HepG2 (cell line): ENCODE data around the gene MAP2K2. TPM values are rescaled to one million over a fixed set of nuclear protein-coding genes. Genes with fewer than 3 reads are reported as not detected.

Experiments
- ATAC-seq: fragments of 200-7000 bp; cut with Tn5 transposase; 3 replicates; pipeline ENCODE4 v1.9.1; 2020; ENCODE audit warnings: mild to moderate bottlenecking, moderate library complexity
- BruUV-seq: library from RNA; stranded (reverse); fragments of 400-500 nt; replicated peaks from 2 replicates; lab custom pipeline; 2021; lab: Mats Ljungman, UMichigan
- CTCF ChIA-PET: fragments of 300-600 bp; formaldehyde crosslinking; extraction: SDS; loops from one replicate; lab custom pipeline; 2021; ENCODE audit warnings: low total read pairs, inconsistent platforms, low intra/inter-chr PET ratio; lab: Yijun Ruan, JAX
- POLR2A ChIA-PET: fragments of 350-600 bp; sonication (Branson Sonifier 250); formaldehyde crosslinking; loops from one replicate; lab custom pipeline; 2020; ENCODE audit warnings: antibody characterized with exemption, inconsistent platforms; lab: Yijun Ruan, JAX
- DNase-seq: peaks from one replicate; pipeline ENCODE4 v3.0.0-alpha.2; 2015; ENCODE audit warnings: low spot score
- FAIRE-seq: peaks from 3 replicates; lab custom pipeline; 2011; peaks lifted over from hg19 to GRCh38; lab: Jason Lieb, UNC
- H2AFZ ChIP-seq: one replicate; pipeline ENCODE4 v1.6.1; 2011; ENCODE audit warnings: low read length, inconsistent platforms
- H3K27ac ChIP-seq: fragments of 300-600 bp; 3 replicates; pipeline ENCODE4 v1.8.0; 2011; ENCODE audit warnings: mixed run types, mild to moderate bottlenecking, mixed read lengths, low read length, inconsistent platforms; ENCODE audit not compliant: insufficient read depth; ENCODE audit errors: extremely low read length
- H3K27me3 ChIP-seq, 2 experiments: fragments of 200-600 bp in 1 of 2; 2 replicates in 1 of 2; 3 replicates in 1 of 2; pipeline versions ENCODE4 v1.6.0 to v1.8.0; 2011; ENCODE audit warnings: low read length in 2 of 2, mild to moderate bottlenecking in 2 of 2, moderate library complexity in 2 of 2, inconsistent platforms in 1 of 2; ENCODE audit not compliant: insufficient read depth in 2 of 2, control insufficient read depth in 1 of 2
- H3K36me3 ChIP-seq, 2 experiments: fragments of 200-600 bp in 1 of 2; replicated peaks in 1 of 2; 2 replicates in 1 of 2; 3 replicates in 1 of 2; pipeline versions ENCODE4 v1.5.1 to v1.8.0; 2011; ENCODE audit warnings: low read length in 2 of 2, inconsistent platforms in 1 of 2; ENCODE audit not compliant: insufficient read depth in 2 of 2, control insufficient read depth in 1 of 2
- H3K4me1 ChIP-seq: 2 replicates; pipeline ENCODE4 v1.5.1; 2012; ENCODE audit warnings: low read length, inconsistent platforms; ENCODE audit not compliant: insufficient read depth
- H3K4me2 ChIP-seq: 2 replicates; pipeline ENCODE4 v1.6.0; 2011; ENCODE audit warnings: low read depth, low read length, inconsistent platforms
- H3K4me3 ChIP-seq, 3 experiments: fragments of 200-600 bp in 1 of 3; sonication (generic), shearing (Covaris generic) in 1 of 3; replicated peaks in 1 of 3; 2 replicates each; pipeline ENCODE4 v1.5.1; 2011 to 2016; ENCODE audit warnings: low read length in 3 of 3, inconsistent platforms in 2 of 3, low read depth in 2 of 3, mild to moderate bottlenecking in 2 of 3, control low read depth in 1 of 3, mixed read lengths in 1 of 3; ENCODE audit not compliant: insufficient read depth in 1 of 3
- H3K79me2 ChIP-seq: one replicate; pipeline ENCODE4 v1.6.1; 2011; ENCODE audit warnings: low read length, inconsistent platforms; ENCODE audit not compliant: insufficient read depth
- H3K9ac ChIP-seq: 2 replicates; pipeline ENCODE4 v1.6.0; 2011; ENCODE audit warnings: mild to moderate bottlenecking, low read depth, low read length, inconsistent platforms; ENCODE audit not compliant: insufficient read depth
- H3K9me3 ChIP-seq: 2 replicates; pipeline ENCODE4 v1.5.1; 2012; ENCODE audit warnings: mild to moderate bottlenecking, low read length
- H4K20me1 ChIP-seq: 2 replicates; pipeline ENCODE4 v1.6.0; 2011; ENCODE audit warnings: inconsistent platforms, mild to moderate bottlenecking, low read length, moderate library complexity; ENCODE audit not compliant: insufficient read depth
- ELF3 ChIP-seq: IDR thresholded peaks from 2 replicates; pipeline ENCODE4 v1.6.1; 2016; ENCODE audit warnings: missing genetic modification reagents, missing compliant biosample characterization
- HMGA1 ChIP-seq: sonication (generic); formaldehyde crosslinking; conservative IDR thresholded peaks from 2 replicates; pipeline ENCODE4 v1.4.0; 2020; ENCODE audit warnings: missing genetic modification reagents
- HNRNPH1 ChIP-seq: fragments of 200-400 bp; formaldehyde crosslinking; optimal IDR thresholded peaks from 2 replicates; pipeline ENCODE3; 2017; ENCODE audit warnings: mild to moderate bottlenecking, low read depth, low read length
- MTERF4 ChIP-seq: sonication (generic); formaldehyde crosslinking; IDR thresholded peaks from 2 replicates; pipeline ENCODE4 v1.8.0; 2023; ENCODE audit warnings: mild to moderate bottlenecking, missing genetic modification reagents
- MYNN ChIP-seq: sonication (generic); formaldehyde crosslinking; IDR thresholded peaks from 2 replicates; pipeline ENCODE4 v1.4.0; 2020; ENCODE audit warnings: mild to moderate bottlenecking, low read depth, missing genetic modification reagents
- NONO ChIP-seq, 2 experiments: fragments of 450-650 bp in 1 of 2; sonication (generic) in 1 of 2; formaldehyde crosslinking in 1 of 2; IDR thresholded peaks in 1 of 2; conservative IDR thresholded peaks in 1 of 2; 2 replicates each; pipeline versions ENCODE4 v1.6.1 to v1.8.0; 2017 to 2022; ENCODE audit warnings: mild to moderate bottlenecking in 1 of 2, missing genetic modification reagents in 1 of 2, moderate library complexity in 1 of 2
- NRL ChIP-seq: sonication (generic); formaldehyde crosslinking; IDR thresholded peaks from 2 replicates; pipeline ENCODE4 v1.5.0; 2020; ENCODE audit warnings: missing genetic modification reagents, mild to moderate bottlenecking, moderate library complexity, borderline replicate concordance
- PHF20 ChIP-seq: sonication (generic); formaldehyde crosslinking; IDR thresholded peaks from 2 replicates; pipeline ENCODE4 v1.5.0; 2020; ENCODE audit warnings: mild to moderate bottlenecking, missing genetic modification reagents
- SCMH1 ChIP-seq: sonication (generic); formaldehyde crosslinking; IDR thresholded peaks from 2 replicates; pipeline ENCODE4 v1.9.0; 2021; ENCODE audit warnings: missing genetic modification reagents, mild to moderate bottlenecking, borderline replicate concordance
- YEATS2 ChIP-seq: sonication (generic); formaldehyde crosslinking; IDR thresholded peaks from 2 replicates; pipeline ENCODE4 v1.4.0; 2020; ENCODE audit warnings: missing genetic modification reagents, borderline replicate concordance
- ZFP37 ChIP-seq: sonication (generic); formaldehyde crosslinking; IDR thresholded peaks from 2 replicates; pipeline ENCODE4 v1.4.0; 2020; ENCODE audit warnings: missing genetic modification reagents, borderline replicate concordance
- ZFP41 ChIP-seq: sonication (generic); formaldehyde crosslinking; IDR thresholded peaks from 2 replicates; pipeline ENCODE4 v1.4.0; 2020; ENCODE audit warnings: mild to moderate bottlenecking, missing genetic modification reagents, borderline replicate concordance
- ZNF20 ChIP-seq: sonication (generic); formaldehyde crosslinking; IDR thresholded peaks from 2 replicates; pipeline ENCODE4 v1.4.0; 2020; ENCODE audit warnings: mild to moderate bottlenecking, moderate library complexity, missing genetic modification reagents
- ZNF280D ChIP-seq: sonication (generic); formaldehyde crosslinking; IDR thresholded peaks from 2 replicates; pipeline ENCODE4 v1.5.1; 2020; ENCODE audit warnings: mild to moderate bottlenecking, missing genetic modification reagents
- ZNF614 ChIP-seq: IDR thresholded peaks from 2 replicates; pipeline ENCODE4 v1.6.1; 2018; ENCODE audit warnings: missing biosample characterization, missing genetic modification reagents, inconsistent platforms, borderline replicate concordance
- ZNF629 ChIP-seq: sonication (generic); formaldehyde crosslinking; conservative IDR thresholded peaks from 2 replicates; pipeline ENCODE4 v1.5.0; 2020; ENCODE audit warnings: missing genetic modification reagents
- ZNF776 ChIP-seq: sonication (generic); formaldehyde crosslinking; IDR thresholded peaks from 2 replicates; pipeline ENCODE4 v1.4.0; 2020; ENCODE audit warnings: mild to moderate bottlenecking, missing genetic modification reagents
- ZNF782 ChIP-seq: sonication (generic); formaldehyde crosslinking; IDR thresholded peaks from 2 replicates; pipeline ENCODE4 v1.4.0; 2020; ENCODE audit warnings: missing genetic modification reagents, mild to moderate bottlenecking, borderline replicate concordance
- WGBS: methylation state at CpG from one replicate; pipeline ENCODE4 v1.1.6; 2017; ENCODE audit warnings: low lambda C conversion rate; 5-methylcytosine and 5-hydroxymethylcytosine counted together
- in situ Hi-C: cut with HindIII; loops from 2 replicates; pipeline ENCODE4 v1.10.0; 2017; ENCODE audit warnings: low pct_unique_long_range_greater_than_20kb; ENCODE audit not compliant: extremely low pct_ligation_motif_present
- intact Hi-C: fragments of 100-400 bp; cut with micrococcal nuclease; formaldehyde crosslinking; loops from one replicate; pipeline ENCODE4 v1.10.0; 2022; ENCODE audit not compliant: unreplicated experiment
- polyA plus RNA-seq, 8 experiments: library from polyadenylated mRNA; depleted of rRNA in 3 of 8; stranded (reverse) in 7 of 8; unstranded in 1 of 8; fragments of >200 nt; fragmentation: Illumina TruSeq in 4 of 8; extraction: Trizol in 4 of 8; gene quantifications; 2 replicates each; pipeline versions ENCODE4 v1.2.1 to v1.2.3, GENCODE V29; 2011 to 2016; ENCODE audit warnings: low read depth in 4 of 8, missing spikeins in 1 of 8, mixed read lengths in 1 of 8; ENCODE audit not compliant: insufficient read depth in 1 of 8
- total RNA-seq, 5 experiments: library from RNA; depleted of rRNA; stranded (reverse); fragments of >200 nt; fragmentation: Illumina TruSeq; extraction: Trizol; gene quantifications; 2 replicates each; pipeline ENCODE4 v1.2.3, GENCODE V29; 2016; ENCODE audit warnings: low read depth in 1 of 5

The MAP2K2 gene
- total and polyA plus RNA-seq, 2 of the 13 experiments (the other 11 are each of a cell fraction or from before 2014, with no cell fraction given): 70.3 to 80.9 TPM

DNA sequence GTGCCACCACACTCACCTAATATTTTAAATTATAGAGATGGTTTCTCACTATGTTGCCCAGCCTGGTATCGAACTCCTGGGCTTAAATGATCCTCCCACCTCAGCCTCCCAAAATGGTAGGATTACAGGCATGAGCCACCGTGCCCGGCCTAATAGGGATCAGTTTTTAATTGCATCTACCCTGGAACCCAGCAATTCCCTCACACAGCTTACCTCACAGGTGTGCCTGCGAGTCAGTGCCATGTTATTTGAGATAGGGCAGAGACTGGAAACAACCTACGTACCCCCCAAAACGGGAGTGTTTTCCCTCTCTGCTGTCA, 14.3 kb downstream of the MAP2K2 start:
- ATAC-seq (no peak), FAIRE-seq (no peak), DNase-seq (no peak)
- BruUV-seq: no TSS peak
- WGBS: 97% methylated on average over 6 of the region's 6 CpGs
- Histone ChIP-seq H3K4me1 (no peaks in the 10 kb centered on the region), H4K20me1 (no peaks in the 10 kb centered on the region), H3K4me3 (no peak overlapping the region), H3K9ac (no peak overlapping the region), H3K79me2 (no peaks in the 10 kb centered on the region), H2AFZ (no peak overlapping the region), H3K27ac (no peak overlapping the region), H3K4me2 (no peak overlapping the region), H3K27me3 (no peaks in the 10 kb centered on the region), H3K9me3 (no peaks in the 10 kb centered on the region), H3K36me3 (peaks cover 14 to 67% of the 10 kb centered on the region in 2 experiments; a peak in 4 of 5 replicates)
- intact Hi-C loops: no loop called here
- TF ChIP-seq NONO (IDR thresholded peaks at IDR 0.05): no peak
- TF ChIP-seq NONO (CRISPR knock-in tag; conservative IDR thresholded peaks at IDR 0.05): no peak
- no peak for TF ChIP-seq MYNN (CRISPR knock-in tag)
- no peak for TF ChIP-seq NRL (CRISPR knock-in tag)
- TF ChIP-seq HNRNPH1: no peak
- no peak for TF ChIP-seq HMGA1 (CRISPR knock-in tag)
- TF ChIP-seq ZNF782 (CRISPR knock-in tag): no peak
- TF ChIP-seq ZFP37: no peak
- TF ChIP-seq ZNF776 (CRISPR knock-in tag): no peak
- TF ChIP-seq ZNF614 (CRISPR knock-in tag): no peak
- TF ChIP-seq ELF3 (CRISPR knock-in tag): no peak
- no peak for TF ChIP-seq ZNF629 (CRISPR knock-in tag)
- TF ChIP-seq ZNF280D (CRISPR knock-in tag): no peak
- TF ChIP-seq SCMH1 (CRISPR knock-in tag): no peak
- no peak for TF ChIP-seq ZNF20 (CRISPR knock-in tag)
- no peak for TF ChIP-seq PHF20 (CRISPR knock-in tag)
- TF ChIP-seq ZFP41 (CRISPR knock-in tag): no peak
- no peak for TF ChIP-seq MTERF4 (CRISPR knock-in tag)
- TF ChIP-seq YEATS2 (CRISPR knock-in tag): no peak
- ChIA-PET CTCF (no interaction called here), POLR2A (no interaction called here)
- in situ Hi-C loops: no loop called here
